GM23338 (cell line): ENCODE measurements around the gene AMFR. TPM values are rescaled to one million over a fixed set of nuclear protein-coding genes. Genes with fewer than 3 reads are reported as not detected.

Source experiments
- CREB1 ChIP-seq: fragments of 250-450 bp; sonication (Bioruptor Pico); IDR thresholded peaks from 2 replicates; pipeline ENCODE4 v1.5.0; 2020; ENCODE audit warnings: low read depth, mild to moderate bottlenecking, moderate library complexity
- EZH2 ChIP-seq: fragments of 200-600 bp; sonication (generic); IDR thresholded peaks from one replicate; pipeline ENCODE4 v1.8.0; 2017; ENCODE audit warnings: antibody characterized with exemption, mild to moderate bottlenecking, low read depth; ENCODE audit not compliant: unreplicated experiment
- EZH2phosphoT487 ChIP-seq: fragments of 200-600 bp; sonication (generic); IDR thresholded peaks from one replicate; pipeline ENCODE4 v1.8.1; 2018; ENCODE audit warnings: antibody characterized with exemption; ENCODE audit not compliant: unreplicated experiment
- JUNB ChIP-seq: IDR thresholded peaks from one replicate; pipeline ENCODE4 v1.6.1; 2016; ENCODE audit warnings: antibody characterized with exemption; ENCODE audit not compliant: unreplicated experiment
- POLR2AphosphoS5 ChIP-seq: IDR thresholded peaks from 2 replicates; pipeline ENCODE4 v1.6.1; 2016; ENCODE audit warnings: antibody characterized with exemption, low read depth
- STAT1 ChIP-seq: IDR thresholded peaks from one replicate; pipeline ENCODE4 v1.6.1; 2016; ENCODE audit warnings: antibody characterized with exemption; ENCODE audit not compliant: unreplicated experiment
- ZNF114 ChIP-seq: fragments of 250-450 bp; sonication (Bioruptor Pico); IDR thresholded peaks from 2 replicates; pipeline ENCODE4 v1.5.0; 2020; ENCODE audit warnings: mild to moderate bottlenecking, moderate library complexity
- ZNF331 ChIP-seq: fragments of 250-450 bp; sonication (Bioruptor Pico); IDR thresholded peaks from 2 replicates; pipeline ENCODE4 v1.5.0; 2020; ENCODE audit warnings: low read depth, mild to moderate bottlenecking, moderate library complexity
- polyA plus RNA-seq: library from polyadenylated mRNA; unstranded; fragments of >200 nt; fragmentation: Nextera tagmentation; extraction: Ambion mirVana; gene quantifications from 2 replicates; pipeline ENCODE4 v1.2.1, GENCODE V29; 2016
- total RNA-seq: library from RNA; depleted of rRNA; stranded (reverse); fragments of >200 nt; shearing (Covaris generic); gene quantifications from 2 replicates; pipeline ENCODE4 v1.2.3, GENCODE V29; 2014
- TF ChIP-seq, protein P1 (sequence below): fragments of 250-450 bp; sonication (Bioruptor Pico); IDR thresholded peaks from 2 replicates; pipeline ENCODE4 v1.5.0; 2020; ENCODE audit warnings: mild to moderate bottlenecking, moderate library complexity
- TF ChIP-seq, protein P2 (sequence below): IDR thresholded peaks from one replicate; pipeline ENCODE4 v1.6.1; 2018; ENCODE audit warnings: antibody characterized with exemption; ENCODE audit not compliant: unreplicated experiment
- TF ChIP-seq, protein P3 (sequence below): IDR thresholded peaks from 2 replicates; pipeline ENCODE4 v1.6.1; 2016; ENCODE audit warnings: antibody characterized with exemption

AMFR gene
- total and polyA plus RNA-seq, 2 experiments from 2014 or later, result 9.0 to 41.1 TPM

DNA sequence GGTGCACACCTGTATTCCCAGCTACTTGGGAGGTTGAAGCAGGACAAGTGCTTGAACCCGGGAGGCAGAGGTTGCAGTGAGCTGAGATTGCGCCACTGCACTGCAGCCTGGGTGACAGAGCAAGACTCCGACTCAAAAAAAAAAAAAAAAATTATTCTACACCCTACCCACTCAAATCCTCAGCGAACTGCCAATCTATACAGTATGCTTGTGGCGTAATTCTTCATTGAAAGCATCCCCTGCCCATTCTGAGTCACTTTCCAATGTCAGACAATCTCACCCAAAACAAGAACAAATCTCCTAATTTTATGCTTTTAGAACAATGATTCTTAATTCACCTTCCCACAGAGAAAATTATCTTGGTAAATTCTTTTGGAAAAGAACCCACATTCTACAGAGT, 12.0 kb downstream of the AMFR start (continued):
- TF ChIP-seq, protein P1, sequence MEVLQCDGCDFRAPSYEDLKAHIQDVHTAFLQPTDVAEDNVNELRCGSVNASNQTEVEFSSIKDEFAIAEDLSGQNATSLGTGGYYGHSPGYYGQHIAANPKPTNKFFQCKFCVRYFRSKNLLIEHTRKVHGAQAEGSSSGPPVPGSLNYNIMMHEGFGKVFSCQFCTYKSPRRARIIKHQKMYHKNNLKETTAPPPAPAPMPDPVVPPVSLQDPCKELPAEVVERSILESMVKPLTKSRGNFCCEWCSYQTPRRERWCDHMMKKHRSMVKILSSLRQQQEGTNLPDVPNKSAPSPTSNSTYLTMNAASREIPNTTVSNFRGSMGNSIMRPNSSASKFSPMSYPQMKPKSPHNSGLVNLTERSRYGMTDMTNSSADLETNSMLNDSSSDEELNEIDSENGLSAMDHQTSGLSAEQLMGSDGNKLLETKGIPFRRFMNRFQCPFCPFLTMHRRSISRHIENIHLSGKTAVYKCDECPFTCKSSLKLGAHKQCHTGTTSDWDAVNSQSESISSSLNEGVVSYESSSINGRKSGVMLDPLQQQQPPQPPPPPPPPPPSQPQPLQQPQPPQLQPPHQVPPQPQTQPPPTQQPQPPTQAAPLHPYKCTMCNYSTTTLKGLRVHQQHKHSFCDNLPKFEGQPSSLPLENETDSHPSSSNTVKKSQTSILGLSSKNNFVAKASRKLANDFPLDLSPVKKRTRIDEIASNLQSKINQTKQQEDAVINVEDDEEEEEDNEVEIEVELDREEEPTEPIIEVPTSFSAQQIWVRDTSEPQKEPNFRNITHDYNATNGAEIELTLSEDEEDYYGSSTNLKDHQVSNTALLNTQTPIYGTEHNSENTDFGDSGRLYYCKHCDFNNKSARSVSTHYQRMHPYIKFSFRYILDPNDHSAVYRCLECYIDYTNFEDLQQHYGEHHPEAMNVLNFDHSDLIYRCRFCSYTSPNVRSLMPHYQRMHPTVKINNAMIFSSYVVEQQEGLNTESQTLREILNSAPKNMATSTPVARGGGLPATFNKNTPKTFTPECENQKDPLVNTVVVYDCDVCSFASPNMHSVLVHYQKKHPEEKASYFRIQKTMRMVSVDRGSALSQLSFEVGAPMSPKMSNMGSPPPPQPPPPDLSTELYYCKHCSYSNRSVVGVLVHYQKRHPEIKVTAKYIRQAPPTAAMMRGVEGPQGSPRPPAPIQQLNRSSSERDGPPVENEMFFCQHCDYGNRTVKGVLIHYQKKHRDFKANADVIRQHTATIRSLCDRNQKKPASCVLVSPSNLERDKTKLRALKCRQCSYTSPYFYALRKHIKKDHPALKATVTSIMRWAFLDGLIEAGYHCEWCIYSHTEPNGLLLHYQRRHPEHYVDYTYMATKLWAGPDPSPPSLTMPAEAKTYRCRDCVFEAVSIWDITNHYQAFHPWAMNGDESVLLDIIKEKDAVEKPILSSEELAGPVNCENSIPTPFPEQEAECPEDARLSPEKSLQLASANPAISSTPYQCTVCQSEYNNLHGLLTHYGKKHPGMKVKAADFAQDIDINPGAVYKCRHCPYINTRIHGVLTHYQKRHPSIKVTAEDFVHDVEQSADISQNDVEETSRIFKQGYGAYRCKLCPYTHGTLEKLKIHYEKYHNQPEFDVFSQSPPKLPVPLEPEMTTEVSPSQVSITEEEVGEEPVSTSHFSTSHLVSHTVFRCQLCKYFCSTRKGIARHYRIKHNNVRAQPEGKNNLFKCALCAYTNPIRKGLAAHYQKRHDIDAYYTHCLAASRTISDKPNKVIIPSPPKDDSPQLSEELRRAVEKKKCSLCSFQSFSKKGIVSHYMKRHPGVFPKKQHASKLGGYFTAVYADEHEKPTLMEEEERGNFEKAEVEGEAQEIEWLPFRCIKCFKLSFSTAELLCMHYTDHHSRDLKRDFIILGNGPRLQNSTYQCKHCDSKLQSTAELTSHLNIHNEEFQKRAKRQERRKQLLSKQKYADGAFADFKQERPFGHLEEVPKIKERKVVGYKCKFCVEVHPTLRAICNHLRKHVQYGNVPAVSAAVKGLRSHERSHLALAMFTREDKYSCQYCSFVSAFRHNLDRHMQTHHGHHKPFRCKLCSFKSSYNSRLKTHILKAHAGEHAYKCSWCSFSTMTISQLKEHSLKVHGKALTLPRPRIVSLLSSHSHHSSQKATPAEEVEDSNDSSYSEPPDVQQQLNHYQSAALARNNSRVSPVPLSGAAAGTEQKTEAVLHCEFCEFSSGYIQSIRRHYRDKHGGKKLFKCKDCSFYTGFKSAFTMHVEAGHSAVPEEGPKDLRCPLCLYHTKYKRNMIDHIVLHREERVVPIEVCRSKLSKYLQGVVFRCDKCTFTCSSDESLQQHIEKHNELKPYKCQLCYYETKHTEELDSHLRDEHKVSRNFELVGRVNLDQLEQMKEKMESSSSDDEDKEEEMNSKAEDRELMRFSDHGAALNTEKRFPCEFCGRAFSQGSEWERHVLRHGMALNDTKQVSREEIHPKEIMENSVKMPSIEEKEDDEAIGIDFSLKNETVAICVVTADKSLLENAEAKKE (CRISPR knock-in tag), result no peak
- no peak for TF ChIP-seq EZH2
- no peak for TF ChIP-seq STAT1
- no peak for TF ChIP-seq POLR2AphosphoS5
- no peak for TF ChIP-seq CREB1 (CRISPR knock-in tag)
- TF ChIP-seq ZNF331, result no peak
- TF ChIP-seq, protein P2, sequence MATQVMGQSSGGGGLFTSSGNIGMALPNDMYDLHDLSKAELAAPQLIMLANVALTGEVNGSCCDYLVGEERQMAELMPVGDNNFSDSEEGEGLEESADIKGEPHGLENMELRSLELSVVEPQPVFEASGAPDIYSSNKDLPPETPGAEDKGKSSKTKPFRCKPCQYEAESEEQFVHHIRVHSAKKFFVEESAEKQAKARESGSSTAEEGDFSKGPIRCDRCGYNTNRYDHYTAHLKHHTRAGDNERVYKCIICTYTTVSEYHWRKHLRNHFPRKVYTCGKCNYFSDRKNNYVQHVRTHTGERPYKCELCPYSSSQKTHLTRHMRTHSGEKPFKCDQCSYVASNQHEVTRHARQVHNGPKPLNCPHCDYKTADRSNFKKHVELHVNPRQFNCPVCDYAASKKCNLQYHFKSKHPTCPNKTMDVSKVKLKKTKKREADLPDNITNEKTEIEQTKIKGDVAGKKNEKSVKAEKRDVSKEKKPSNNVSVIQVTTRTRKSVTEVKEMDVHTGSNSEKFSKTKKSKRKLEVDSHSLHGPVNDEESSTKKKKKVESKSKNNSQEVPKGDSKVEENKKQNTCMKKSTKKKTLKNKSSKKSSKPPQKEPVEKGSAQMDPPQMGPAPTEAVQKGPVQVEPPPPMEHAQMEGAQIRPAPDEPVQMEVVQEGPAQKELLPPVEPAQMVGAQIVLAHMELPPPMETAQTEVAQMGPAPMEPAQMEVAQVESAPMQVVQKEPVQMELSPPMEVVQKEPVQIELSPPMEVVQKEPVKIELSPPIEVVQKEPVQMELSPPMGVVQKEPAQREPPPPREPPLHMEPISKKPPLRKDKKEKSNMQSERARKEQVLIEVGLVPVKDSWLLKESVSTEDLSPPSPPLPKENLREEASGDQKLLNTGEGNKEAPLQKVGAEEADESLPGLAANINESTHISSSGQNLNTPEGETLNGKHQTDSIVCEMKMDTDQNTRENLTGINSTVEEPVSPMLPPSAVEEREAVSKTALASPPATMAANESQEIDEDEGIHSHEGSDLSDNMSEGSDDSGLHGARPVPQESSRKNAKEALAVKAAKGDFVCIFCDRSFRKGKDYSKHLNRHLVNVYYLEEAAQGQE, result no peak
- TF ChIP-seq JUNB, result no peak
- TF ChIP-seq EZH2phosphoT487, result no peak
- TF ChIP-seq ZNF114, result no peak
- TF ChIP-seq, protein P3, sequence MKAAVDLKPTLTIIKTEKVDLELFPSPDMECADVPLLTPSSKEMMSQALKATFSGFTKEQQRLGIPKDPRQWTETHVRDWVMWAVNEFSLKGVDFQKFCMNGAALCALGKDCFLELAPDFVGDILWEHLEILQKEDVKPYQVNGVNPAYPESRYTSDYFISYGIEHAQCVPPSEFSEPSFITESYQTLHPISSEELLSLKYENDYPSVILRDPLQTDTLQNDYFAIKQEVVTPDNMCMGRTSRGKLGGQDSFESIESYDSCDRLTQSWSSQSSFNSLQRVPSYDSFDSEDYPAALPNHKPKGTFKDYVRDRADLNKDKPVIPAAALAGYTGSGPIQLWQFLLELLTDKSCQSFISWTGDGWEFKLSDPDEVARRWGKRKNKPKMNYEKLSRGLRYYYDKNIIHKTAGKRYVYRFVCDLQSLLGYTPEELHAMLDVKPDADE, result no peak
